Gastroesophageal sphincter (tissue), 4 donors: Measurements from ENCODE around the gene CNTN6. TPM values are rescaled to one million over a fixed set of nuclear protein-coding genes. Genes with fewer than 3 reads are reported as not detected.

Experiments used
- ATAC-seq: fragments of 150-250 bp; one replicate; pipeline ENCODE4 v1.9.1; 2016; ENCODE audit warnings: mild to moderate bottlenecking, moderate library complexity
- H3K27ac ChIP-seq, 4 donors: fragments of 200-600 bp; sonication (generic) in 3 of 4; 1 replicate in 3 of 4; 2 replicates in 1 of 4; pipeline ENCODE4 v1.5.1; 2016 to 2019
- H3K27me3 ChIP-seq: fragments of 200-600 bp; sonication (generic); one replicate; pipeline ENCODE4 v1.5.1; 2019
- H3K36me3 ChIP-seq, 2 donors: fragments of 200-600 bp; sonication (generic); one replicate each; pipeline ENCODE4 v1.5.1; 2019; ENCODE audit warnings: control low read depth in 1 of 2
- H3K4me1 ChIP-seq, 3 donors: fragments of 200-600 bp; sonication (generic); 1 replicate in 2 of 3; 2 replicates in 1 of 3; pipeline ENCODE4 v1.5.1; 2016 to 2019; ENCODE audit warnings: control low read depth in 2 of 3
- H3K4me3 ChIP-seq, 2 donors: fragments of 200-600 bp; sonication (generic); one replicate each; pipeline ENCODE4 v1.5.1; 2019; ENCODE audit warnings: mild to moderate bottlenecking in 1 of 2, moderate library complexity in 1 of 2
- H3K9me3 ChIP-seq, 3 donors: fragments of 200-600 bp; sonication (generic); one replicate each; pipeline ENCODE4 v1.5.1; 2017 to 2019; ENCODE audit warnings: control low read depth in 2 of 3
- EP300 ChIP-seq: sonication (generic); formaldehyde crosslinking; IDR thresholded peaks from one replicate; pipeline ENCODE4 v1.6.1; 2017; ENCODE audit warnings: antibody characterized with exemption, mild to moderate bottlenecking
- POLR2A ChIP-seq, 2 donors: fragments of 450-650 bp; IDR thresholded peaks; one replicate each; pipeline ENCODE4 v1.6.1; 2017; ENCODE audit warnings: antibody characterized with exemption in 2 of 2, mild to moderate bottlenecking in 2 of 2, moderate library complexity in 1 of 2
- POLR2AphosphoS5 ChIP-seq: sonication (generic); formaldehyde crosslinking; IDR thresholded peaks from one replicate; pipeline ENCODE4 v1.6.1; 2017; ENCODE audit warnings: antibody characterized with exemption
- WGBS, 2 donors: methylation state at CpG; one replicate each; pipeline ENCODE4 v1.1.5; 2018; ENCODE audit warnings: low coverage in 1 of 2; 5-methylcytosine and 5-hydroxymethylcytosine counted together
- total RNA-seq, 4 donors: library from RNA; depleted of rRNA; stranded (reverse); fragments of >200 nt; gene quantifications; one replicate each; pipeline ENCODE4 v1.1.0, GENCODE V29; 2016
- TF ChIP-seq, protein P1 (sequence below), 4 experiments: fragments of 200-600 bp in 2 of 4; fragments of 450-650 bp in 2 of 4; sonication (generic) in 1 of 4; IDR thresholded peaks; one replicate each; pipeline ENCODE4 v1.5.1; 2017 to 2019; ENCODE audit warnings: antibody characterized with exemption in 4 of 4, mild to moderate bottlenecking in 2 of 4, moderate library complexity in 2 of 4

CNTN6 gene
- total RNA-seq, 4 donors from 2014 or later: 0.16 to 0.54 TPM; not detected in 2

GRCh38 chr3:1227111-1227510 is 134.3 kb downstream of the CNTN6 start:
- WGBS, 2 donors: 77 to 92% methylated on average over 3 of the region's 3 CpGs

DNA sequence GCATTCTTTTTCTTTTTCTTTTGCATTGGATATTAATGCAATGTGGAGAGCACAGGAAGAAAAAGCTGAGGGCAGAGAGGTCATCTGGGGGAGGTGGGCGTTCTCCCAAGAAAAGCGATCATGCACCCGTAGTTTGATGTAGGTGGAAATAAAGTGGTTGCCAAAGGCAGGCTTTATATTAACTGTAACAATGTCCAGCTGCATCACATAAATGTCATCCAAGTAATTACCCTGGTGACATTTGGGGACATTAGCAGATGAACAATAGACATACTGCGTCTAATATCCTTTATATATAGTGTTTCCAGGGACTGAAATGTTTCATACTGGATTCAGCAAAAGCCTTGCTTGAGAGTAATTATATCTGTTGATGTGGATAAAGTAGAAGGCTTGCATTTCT is 135.5 kb downstream of the CNTN6 start:
- TF ChIP-seq POLR2AphosphoS5: no peak
- no peaks in the 10 kb centered on the region for H3K36me3 ChIP-seq
- WGBS, 2 donors: 0 to 24% methylated on average over 1 to 4 of the region's 4 CpGs

More at GRCh38 chr3:1227111-1227510, 134.3 kb downstream of the CNTN6 start:
- no peak overlapping the region for H3K4me3 ChIP-seq
- ATAC-seq: no peak
- H3K9me3 ChIP-seq: no peaks in the 10 kb centered on the region
- H3K36me3 ChIP-seq: no peaks in the 10 kb centered on the region
- TF ChIP-seq EP300: no peak
- TF ChIP-seq POLR2A (IDR thresholded peaks at IDR 0.05): no peak
- TF ChIP-seq, protein P1, sequence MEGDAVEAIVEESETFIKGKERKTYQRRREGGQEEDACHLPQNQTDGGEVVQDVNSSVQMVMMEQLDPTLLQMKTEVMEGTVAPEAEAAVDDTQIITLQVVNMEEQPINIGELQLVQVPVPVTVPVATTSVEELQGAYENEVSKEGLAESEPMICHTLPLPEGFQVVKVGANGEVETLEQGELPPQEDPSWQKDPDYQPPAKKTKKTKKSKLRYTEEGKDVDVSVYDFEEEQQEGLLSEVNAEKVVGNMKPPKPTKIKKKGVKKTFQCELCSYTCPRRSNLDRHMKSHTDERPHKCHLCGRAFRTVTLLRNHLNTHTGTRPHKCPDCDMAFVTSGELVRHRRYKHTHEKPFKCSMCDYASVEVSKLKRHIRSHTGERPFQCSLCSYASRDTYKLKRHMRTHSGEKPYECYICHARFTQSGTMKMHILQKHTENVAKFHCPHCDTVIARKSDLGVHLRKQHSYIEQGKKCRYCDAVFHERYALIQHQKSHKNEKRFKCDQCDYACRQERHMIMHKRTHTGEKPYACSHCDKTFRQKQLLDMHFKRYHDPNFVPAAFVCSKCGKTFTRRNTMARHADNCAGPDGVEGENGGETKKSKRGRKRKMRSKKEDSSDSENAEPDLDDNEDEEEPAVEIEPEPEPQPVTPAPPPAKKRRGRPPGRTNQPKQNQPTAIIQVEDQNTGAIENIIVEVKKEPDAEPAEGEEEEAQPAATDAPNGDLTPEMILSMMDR (IDR thresholded peaks at IDR 0.05): no peak
- no peak for TF ChIP-seq POLR2AphosphoS5
- no peaks in the 10 kb centered on the region for H3K4me1 ChIP-seq
- H3K27ac ChIP-seq: no peak overlapping the region
- H3K27me3 ChIP-seq: no peaks in the 10 kb centered on the region

GRCh38 chr3:1230920-1231319 is 138.1 kb downstream of the CNTN6 start:
- Histone ChIP-seq H3K4me1 (no peaks in the 10 kb centered on the region), H3K36me3 (no peaks in the 10 kb centered on the region), H3K27me3 (no peaks in the 10 kb centered on the region), H3K4me3 (no peak overlapping the region), H3K9me3 (no peaks in the 10 kb centered on the region), H3K27ac (no peak overlapping the region)
- TF ChIP-seq POLR2AphosphoS5: no peak
- WGBS, 2 donors: 94 to 100% methylated on average over 1 to 3 of the region's 4 CpGs
- ATAC-seq: no peak

More for the DNA sequence above, 135.5 kb downstream of the CNTN6 start:
- H3K4me1 ChIP-seq: no peaks in the 10 kb centered on the region
- no peak for ATAC-seq
- no peak overlapping the region for H3K27ac ChIP-seq
- H3K9me3 ChIP-seq: no peaks in the 10 kb centered on the region
- H3K4me3 ChIP-seq: no peak overlapping the region
- no peaks in the 10 kb centered on the region for H3K27me3 ChIP-seq

DNA sequence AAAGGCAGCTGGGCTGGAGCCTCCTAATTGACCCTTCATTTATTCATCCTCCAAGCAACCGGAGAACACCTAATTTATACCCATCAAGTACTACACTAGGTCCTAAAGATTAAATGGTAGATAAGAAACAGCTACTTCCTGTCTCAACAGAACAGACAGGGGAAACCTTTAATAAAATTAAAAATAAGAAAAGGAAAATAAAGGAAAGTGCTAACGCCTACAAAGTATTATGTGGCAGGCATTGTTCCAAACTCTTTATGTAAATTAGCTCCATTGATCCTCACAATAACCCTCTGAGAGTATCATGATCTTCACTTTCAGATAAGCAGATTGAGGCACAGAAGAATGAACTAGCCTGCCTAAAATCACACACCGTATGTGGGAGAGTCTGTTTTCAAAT is 139.5 kb downstream of the CNTN6 start:
- no peak overlapping the region for H3K4me3 ChIP-seq
- 25 to 49% methylated on average over 2 to 3 of the region's 3 CpGs for WGBS, 2 donors
- no peak for ATAC-seq

DNA sequence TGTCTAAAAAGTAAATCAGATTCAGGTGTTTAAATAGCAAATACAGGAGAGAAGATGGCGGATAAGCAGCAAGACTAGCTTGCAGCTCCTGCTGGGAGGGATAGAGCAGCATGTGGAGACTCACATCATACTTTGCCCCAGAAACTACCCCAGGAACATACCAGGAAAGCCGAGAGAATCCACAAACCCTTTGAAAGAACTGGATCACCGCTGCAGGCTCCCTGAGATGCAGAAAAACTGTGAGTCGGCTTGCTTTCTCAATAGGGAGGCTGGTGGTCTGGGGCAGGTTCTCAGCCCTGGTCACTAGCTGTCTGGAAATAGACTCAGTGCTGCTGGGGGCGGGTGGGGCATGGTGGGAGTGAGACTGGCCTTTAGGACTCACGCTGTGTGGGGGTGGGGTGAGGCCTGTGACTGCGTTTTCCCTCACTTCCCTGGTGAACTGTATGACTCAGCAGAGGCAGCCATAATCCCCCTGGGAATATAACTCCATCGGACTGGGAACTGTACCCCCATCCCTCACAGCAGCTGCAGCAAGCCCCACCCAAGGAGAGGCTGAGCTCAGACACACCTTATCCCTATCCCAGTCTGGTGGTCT is 142.8 kb downstream of the CNTN6 start:
- no peak overlapping the region for H3K4me3 ChIP-seq
- WGBS, 2 donors: 71 to 72% methylated on average over 1 to 7 of the region's 8 CpGs
- no peak overlapping the region for H3K27ac ChIP-seq
- no peaks in the 10 kb centered on the region for H3K9me3 ChIP-seq
- TF ChIP-seq POLR2AphosphoS5: no peak
- TF ChIP-seq, protein P1 (IDR thresholded peaks at IDR 0.05): no peak
- TF ChIP-seq EP300: no peak
- no peak for TF ChIP-seq POLR2A (IDR thresholded peaks at IDR 0.05)
- H3K4me1 ChIP-seq: no peaks in the 10 kb centered on the region
- H3K27me3 ChIP-seq: no peaks in the 10 kb centered on the region
- no peak for ATAC-seq
- no peaks in the 10 kb centered on the region for H3K36me3 ChIP-seq

More for the DNA sequence above, 139.5 kb downstream of the CNTN6 start:
- H3K27me3 ChIP-seq: no peaks in the 10 kb centered on the region
- H3K9me3 ChIP-seq: no peaks in the 10 kb centered on the region
- H3K4me1 ChIP-seq: no peaks in the 10 kb centered on the region
- no peak for TF ChIP-seq POLR2AphosphoS5
- no peak for TF ChIP-seq POLR2A (IDR thresholded peaks at IDR 0.05)
- no peak for TF ChIP-seq EP300
- TF ChIP-seq, protein P1 (IDR thresholded peaks at IDR 0.05): no peak
- H3K36me3 ChIP-seq: no peaks in the 10 kb centered on the region
- no peak overlapping the region for H3K27ac ChIP-seq

DNA sequence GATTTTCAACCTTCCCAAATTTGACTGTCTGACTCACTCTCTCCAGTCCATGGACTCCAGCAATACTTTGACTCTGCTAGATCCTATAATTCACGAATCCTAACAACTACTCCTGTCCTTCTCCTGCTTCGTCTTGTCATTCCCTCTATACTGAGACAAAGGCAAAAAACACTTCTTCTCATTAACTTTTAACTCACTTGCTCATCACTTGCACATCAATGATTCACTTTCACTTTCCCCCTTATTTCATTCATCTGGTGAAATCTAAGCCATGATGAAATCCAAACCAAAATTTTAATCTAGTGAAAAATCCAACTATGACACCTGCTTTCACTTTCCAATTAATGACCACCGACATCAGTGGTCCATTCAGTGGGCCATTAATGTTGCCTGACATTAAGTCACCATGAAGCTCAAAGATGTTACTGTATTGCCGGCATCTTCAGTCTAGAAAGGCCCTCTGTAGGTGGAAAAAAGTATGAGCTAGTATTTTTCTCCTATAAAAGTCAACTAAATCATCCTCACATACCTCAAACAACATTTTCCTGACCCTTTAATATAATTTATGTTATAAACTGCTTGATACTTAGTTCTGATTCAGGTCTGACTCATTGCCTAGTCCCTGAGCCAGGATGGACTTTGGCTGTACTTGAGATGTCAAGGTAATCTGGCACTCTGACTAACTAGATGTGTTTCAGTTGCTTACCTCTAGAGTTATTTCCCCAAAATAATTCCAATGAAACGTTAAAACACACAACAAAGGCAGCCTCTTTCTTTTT is 158.6 kb downstream of the CNTN6 start:
- Histone ChIP-seq H3K36me3 (no peaks in the 10 kb centered on the region), H3K27me3 (no peaks in the 10 kb centered on the region), H3K9me3 (no peaks in the 10 kb centered on the region), H3K4me1 (no peaks in the 10 kb centered on the region), H3K27ac (no peak overlapping the region), H3K4me3 (no peak overlapping the region)
- no peak for ATAC-seq
- 69 to 80% methylated on average over 4 to 5 of the region's 5 CpGs for WGBS, 2 donors
- TF ChIP-seq POLR2AphosphoS5: no peak
- TF ChIP-seq EP300: no peak
- TF ChIP-seq, protein P1 (IDR thresholded peaks at IDR 0.05): no peak
- TF ChIP-seq POLR2A (IDR thresholded peaks at IDR 0.05): no peak
